Nephron progenitor cell (in vitro differentiated cells): ENCODE data around the gene RAB40C.
A peak's percentile ranks its signal among the peaks of the same experiment; 100 is the strongest.

Experiments
- DNase-seq: peaks from one replicate; pipeline ENCODE4 v3.0.0; 2021
- H3K27ac Mint-ChIP-seq: 2 replicates; pipeline ENCODE4 v1.8.0; 2021; ENCODE audit warnings: mild to moderate bottlenecking, moderate library complexity, mixed read lengths
- H3K27me3 Mint-ChIP-seq: 2 replicates; pipeline ENCODE4 v1.8.0; 2021; ENCODE audit warnings: mild to moderate bottlenecking, low read depth, mixed read lengths; ENCODE audit not compliant: poor library complexity
- H3K36me3 Mint-ChIP-seq: 2 replicates; pipeline ENCODE4 v1.8.0; 2021; ENCODE audit warnings: low read depth, mixed read lengths
- H3K4me1 Mint-ChIP-seq: 2 replicates; pipeline ENCODE4 v1.8.0; 2021; ENCODE audit warnings: mixed read lengths
- H3K4me3 Mint-ChIP-seq: 2 replicates; pipeline ENCODE4 v1.8.0; 2021; ENCODE audit warnings: mild to moderate bottlenecking, moderate library complexity, mixed read lengths
- H3K9me3 Mint-ChIP-seq: 2 replicates; pipeline ENCODE4 v1.8.0; 2021; ENCODE audit warnings: mild to moderate bottlenecking, moderate library complexity, mixed read lengths
- TF ChIP-seq, protein P1 (sequence below): fragments of 200-600 bp; sonication (generic); IDR thresholded peaks from 2 replicates; pipeline ENCODE4 v1.5.0; 2021; ENCODE audit warnings: antibody characterized with exemption

Gene RAB40C

DNA sequence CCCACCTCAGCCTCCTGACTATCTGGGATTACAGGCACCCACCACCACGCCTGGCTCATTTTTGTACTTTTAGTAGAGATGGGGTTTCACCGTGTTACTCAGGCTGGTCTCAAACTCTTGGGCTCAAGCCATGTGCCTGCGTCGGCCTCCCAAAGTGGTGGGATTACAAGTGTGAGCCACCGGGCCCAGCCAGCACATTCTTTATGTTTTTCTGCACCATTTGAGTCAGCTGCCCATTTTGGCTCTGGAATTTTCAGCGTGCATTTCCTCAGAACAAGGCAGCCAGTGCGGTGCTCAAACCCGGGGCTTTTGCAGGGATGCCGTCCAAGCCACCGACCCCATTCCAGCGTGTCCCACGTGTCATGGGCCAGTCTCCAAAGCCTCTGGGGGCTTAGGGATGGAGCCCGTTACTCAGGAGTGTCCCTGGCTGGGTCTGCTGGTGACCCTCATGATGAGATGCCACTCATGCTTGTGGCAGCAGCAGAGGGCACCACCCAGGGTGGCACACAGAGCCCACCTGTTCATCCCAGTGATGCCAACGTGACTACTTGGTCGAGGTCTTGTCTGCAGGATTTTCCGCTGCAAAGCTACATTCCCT, 3.7 kb upstream of the RAB40C start:
- Mint-ChIP-seq H3K9me3 (no peaks in the 10 kb centered on the region), H3K27ac (no peak overlapping the region), H3K4me1 (peaks cover 32% of the 10 kb centered on the region), H3K36me3 (no peaks in the 10 kb centered on the region), H3K4me3 (no peak overlapping the region), H3K27me3 (peaks cover 7% of the 10 kb centered on the region)
- no peak for DNase-seq
- TF ChIP-seq, protein P1, sequence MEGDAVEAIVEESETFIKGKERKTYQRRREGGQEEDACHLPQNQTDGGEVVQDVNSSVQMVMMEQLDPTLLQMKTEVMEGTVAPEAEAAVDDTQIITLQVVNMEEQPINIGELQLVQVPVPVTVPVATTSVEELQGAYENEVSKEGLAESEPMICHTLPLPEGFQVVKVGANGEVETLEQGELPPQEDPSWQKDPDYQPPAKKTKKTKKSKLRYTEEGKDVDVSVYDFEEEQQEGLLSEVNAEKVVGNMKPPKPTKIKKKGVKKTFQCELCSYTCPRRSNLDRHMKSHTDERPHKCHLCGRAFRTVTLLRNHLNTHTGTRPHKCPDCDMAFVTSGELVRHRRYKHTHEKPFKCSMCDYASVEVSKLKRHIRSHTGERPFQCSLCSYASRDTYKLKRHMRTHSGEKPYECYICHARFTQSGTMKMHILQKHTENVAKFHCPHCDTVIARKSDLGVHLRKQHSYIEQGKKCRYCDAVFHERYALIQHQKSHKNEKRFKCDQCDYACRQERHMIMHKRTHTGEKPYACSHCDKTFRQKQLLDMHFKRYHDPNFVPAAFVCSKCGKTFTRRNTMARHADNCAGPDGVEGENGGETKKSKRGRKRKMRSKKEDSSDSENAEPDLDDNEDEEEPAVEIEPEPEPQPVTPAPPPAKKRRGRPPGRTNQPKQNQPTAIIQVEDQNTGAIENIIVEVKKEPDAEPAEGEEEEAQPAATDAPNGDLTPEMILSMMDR, result no peak

DNA sequence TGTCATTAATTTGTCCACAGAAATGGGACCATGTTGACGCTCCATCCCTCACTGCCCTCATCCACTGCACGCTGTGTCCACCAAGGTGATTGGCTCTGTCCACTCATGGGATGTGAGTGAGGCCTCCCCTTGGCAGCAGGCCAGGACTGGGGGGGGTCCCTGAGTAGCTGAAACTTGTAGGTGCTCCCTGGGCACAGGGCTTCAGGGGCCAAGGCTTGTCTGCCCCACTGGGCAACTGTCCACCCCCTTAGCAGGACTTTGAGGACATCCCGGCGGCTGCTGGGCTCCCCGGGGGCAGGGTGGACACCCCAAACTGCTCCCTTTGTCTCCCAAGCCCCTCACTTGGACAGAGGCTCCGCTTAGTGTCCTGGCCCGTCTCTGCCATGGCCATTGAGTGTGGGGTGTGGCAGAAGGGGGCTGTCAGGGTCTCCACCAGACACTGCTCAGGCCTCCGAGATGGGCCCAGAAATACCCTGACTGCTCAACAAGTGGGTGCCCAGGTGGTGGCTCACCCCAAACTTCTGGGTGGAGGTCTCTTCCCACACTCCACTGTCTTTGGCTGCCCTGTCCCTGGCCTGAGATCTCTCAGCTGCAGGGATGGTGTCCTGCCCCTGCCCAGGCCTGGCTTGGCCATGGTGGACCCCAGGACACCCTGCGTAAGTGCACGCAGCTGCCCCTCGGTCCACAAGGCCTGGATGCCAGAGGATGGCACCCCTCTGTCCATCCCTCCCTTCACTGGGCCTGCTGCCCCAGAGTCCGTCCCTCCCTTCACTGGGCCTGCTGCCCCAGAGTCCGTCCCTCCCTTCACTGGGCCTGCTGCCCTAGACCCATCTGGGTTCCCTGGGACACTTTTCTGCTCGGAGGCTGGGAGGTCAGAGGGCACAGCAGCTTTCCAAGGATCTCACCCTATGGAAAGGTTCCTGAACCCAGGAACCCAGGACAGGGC, 2.9 kb upstream of the RAB40C start:
- Mint-ChIP-seq H3K4me1 (peaks cover 39% of the 10 kb centered on the region), H3K9me3 (no peaks in the 10 kb centered on the region), H3K27ac (peak overlapping the region; percentile 77), H3K4me3 (peak overlapping the region; percentile 95), H3K36me3 (no peaks in the 10 kb centered on the region), H3K27me3 (peaks cover 7% of the 10 kb centered on the region)
- no peak for DNase-seq
- TF ChIP-seq, protein P1, result no peak

DNA sequence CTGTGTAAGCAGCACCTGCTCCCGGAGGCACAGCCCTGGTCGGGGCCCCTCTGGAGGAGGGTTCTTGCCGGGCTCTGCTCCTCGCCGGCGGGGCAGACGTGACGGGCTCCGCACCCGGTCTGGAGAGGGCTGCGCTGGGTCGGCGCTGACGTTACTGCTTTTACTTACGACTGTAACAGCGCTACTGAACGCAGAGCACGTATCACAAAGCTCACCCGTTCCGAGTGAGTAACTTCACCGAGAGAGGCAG, 1.3 kb upstream of the RAB40C start:
- H3K9me3 Mint-ChIP-seq, result no peaks in the 10 kb centered on the region
- H3K4me1 Mint-ChIP-seq, result peaks cover 55% of the 10 kb centered on the region
- H3K27me3 Mint-ChIP-seq, result peaks cover 7% of the 10 kb centered on the region
- peak overlapping the region; percentile 98 for H3K27ac Mint-ChIP-seq
- DNase-seq, result peak; percentile 56
- peaks cover 4% of the 10 kb centered on the region for H3K36me3 Mint-ChIP-seq
- peak overlapping the region; percentile 95 for H3K4me3 Mint-ChIP-seq
- TF ChIP-seq, protein P1, result no peak

DNA sequence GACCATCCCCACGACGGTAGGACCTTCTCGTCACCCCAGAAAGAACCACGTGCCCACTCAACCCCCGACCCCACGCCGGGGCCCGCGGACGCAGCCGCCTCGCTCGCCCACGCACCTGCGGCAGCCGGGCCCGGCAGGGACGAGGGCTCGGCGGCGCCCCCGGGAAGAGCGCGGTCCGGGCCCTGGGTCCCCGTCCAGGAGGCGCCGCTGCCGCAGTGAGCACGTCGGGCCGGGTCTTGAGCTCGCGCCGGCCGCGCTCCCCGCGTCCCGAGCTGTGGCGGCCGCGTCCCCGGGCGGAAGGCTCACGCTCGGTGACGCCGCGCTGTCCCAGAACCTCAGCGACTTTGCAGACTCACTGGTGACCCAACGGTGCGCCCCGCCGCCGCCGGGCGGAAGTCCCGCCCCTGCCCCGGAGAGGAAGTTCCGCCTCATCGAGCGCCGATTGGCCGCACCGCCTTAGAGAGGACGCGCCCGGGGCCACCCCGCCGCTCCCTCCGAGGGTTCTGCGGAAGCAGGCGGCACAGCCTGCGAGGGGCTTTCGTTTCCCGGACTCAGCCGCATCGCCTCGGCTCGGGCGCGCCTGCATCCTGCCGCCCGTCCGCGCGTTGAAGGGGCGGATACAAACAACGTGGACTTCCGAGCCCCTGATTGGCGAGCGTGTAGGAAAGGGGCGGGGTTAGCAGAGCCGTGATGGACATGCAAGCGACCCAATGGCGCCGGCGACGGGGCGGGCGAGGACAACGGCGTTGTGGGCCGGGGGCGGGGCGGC, 793 bp upstream of the RAB40C start:
- Mint-ChIP-seq H3K4me3 (peak overlapping the region; percentile 98), H3K27ac (peak overlapping the region; percentile 99), H3K4me1 (peaks cover 60% of the 10 kb centered on the region), H3K27me3 (peaks cover 7% of the 10 kb centered on the region), H3K9me3 (no peaks in the 10 kb centered on the region), H3K36me3 (peaks cover 7% of the 10 kb centered on the region)
- TF ChIP-seq, protein P1, result no peak
- DNase-seq, result peak; percentile 98

DNA sequence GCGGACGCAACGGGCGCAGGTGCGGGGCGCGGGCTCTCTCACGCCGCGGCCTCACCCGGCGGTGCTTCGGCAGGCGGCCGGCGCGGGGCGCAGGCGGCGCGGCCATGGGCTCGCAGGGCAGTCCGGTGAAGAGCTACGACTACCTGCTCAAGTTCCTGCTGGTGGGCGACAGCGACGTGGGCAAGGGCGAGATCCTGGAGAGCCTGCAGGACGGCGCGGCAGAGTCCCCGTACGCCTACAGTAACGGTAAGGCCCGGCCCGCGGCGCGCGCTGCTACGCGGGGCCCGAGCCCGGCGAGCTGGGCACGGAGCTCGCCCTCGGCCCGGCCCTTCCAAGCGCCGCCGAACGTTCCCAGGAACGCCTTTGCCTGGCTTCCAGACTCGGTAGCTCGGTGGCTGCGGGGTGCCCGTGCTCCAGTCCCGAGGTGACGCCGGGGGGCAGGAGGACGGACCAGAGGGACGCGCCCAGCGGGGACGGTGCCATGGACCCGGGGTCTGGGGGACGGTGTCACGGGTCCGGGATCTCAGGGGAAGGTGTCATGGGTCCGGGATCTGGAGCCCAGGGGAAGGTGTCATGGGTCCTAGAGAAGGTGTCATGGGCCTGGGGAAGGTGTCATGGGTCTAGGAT, 435 bp downstream of the RAB40C start:
- no peak for DNase-seq
- H3K4me1 Mint-ChIP-seq, result peaks cover 70% of the 10 kb centered on the region
- TF ChIP-seq, protein P1, result no peak
- no peaks in the 10 kb centered on the region for H3K9me3 Mint-ChIP-seq
- peaks cover 7% of the 10 kb centered on the region for H3K36me3 Mint-ChIP-seq
- peak overlapping the region; percentile 91 for H3K4me3 Mint-ChIP-seq
- peaks cover 11% of the 10 kb centered on the region for H3K27me3 Mint-ChIP-seq
- H3K27ac Mint-ChIP-seq, result no peak overlapping the region
